ENCODE results near the gene NFIA. TPM values are rescaled to one million over a fixed set of nuclear protein-coding genes. Genes with fewer than 3 reads are reported as not detected.
A peak's percentile ranks its signal among the peaks of the same experiment; 100 is the strongest.

NFIA gene
- total RNA-seq, 1 donor from 2014 or later = 49.4 TPM

- H3K27ac Mint-ChIP-seq = no peak overlapping the region
- TF ChIP-seq CTCF (conservative IDR thresholded peaks at IDR 0.05) = no peak
- H3K4me1 Mint-ChIP-seq (ENCODE audit: unreplicated experiment) = peaks cover 20% of the 10 kb centered on the region
- H3K27me3 Mint-ChIP-seq = no peaks in the 10 kb centered on the region
- no peak overlapping the region for H3K4me3 Mint-ChIP-seq
- H3K36me3 Mint-ChIP-seq = peaks cover 3% of the 10 kb centered on the region
- DNase-seq (ENCODE audit: extremely low spot score, unreplicated experiment) = no peak
- H3K9me3 Mint-ChIP-seq = no peaks in the 10 kb centered on the region
Observed at GRCh38 chr1:61165402-61165801, 83.0 kb downstream of the NFIA start.

DNA sequence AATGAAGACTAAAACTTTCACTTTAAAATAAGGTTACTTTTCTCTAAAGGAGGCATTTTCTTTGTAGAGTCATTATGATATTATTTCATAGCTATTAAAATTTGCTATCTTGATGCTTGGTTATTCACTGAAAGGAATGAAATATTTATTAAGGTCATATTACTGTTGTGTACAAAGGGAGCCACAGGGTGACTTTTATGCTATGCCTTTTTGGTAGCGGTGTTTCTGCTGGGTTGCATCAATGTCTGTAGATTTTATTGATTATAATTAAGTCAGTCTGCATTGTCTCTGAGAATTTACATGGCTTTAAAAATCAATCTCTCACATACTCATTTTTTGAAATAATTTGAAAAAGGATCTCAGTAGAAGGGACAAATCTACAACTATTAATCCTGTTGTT is 84.9 kb downstream of the NFIA start:
- H3K4me3 Mint-ChIP-seq = no peak overlapping the region
- H3K27me3 Mint-ChIP-seq = no peaks in the 10 kb centered on the region
- no peaks in the 10 kb centered on the region for H3K9me3 Mint-ChIP-seq
- no peaks in the 10 kb centered on the region for H3K36me3 Mint-ChIP-seq
- no peak overlapping the region for H3K27ac Mint-ChIP-seq
- TF ChIP-seq CTCF (conservative IDR thresholded peaks at IDR 0.05) = no peak
- DNase-seq (ENCODE audit: extremely low spot score, unreplicated experiment) = no peak
- H3K4me1 Mint-ChIP-seq (ENCODE audit: unreplicated experiment) = peaks cover 37% of the 10 kb centered on the region

- H3K4me3 Mint-ChIP-seq = no peak overlapping the region
- no peak for TF ChIP-seq CTCF (conservative IDR thresholded peaks at IDR 0.05)
- H3K4me1 Mint-ChIP-seq (ENCODE audit: unreplicated experiment) = peaks cover 35% of the 10 kb centered on the region
- no peaks in the 10 kb centered on the region for H3K9me3 Mint-ChIP-seq
- no peaks in the 10 kb centered on the region for H3K36me3 Mint-ChIP-seq
- no peak for DNase-seq (ENCODE audit: extremely low spot score, unreplicated experiment)
- no peaks in the 10 kb centered on the region for H3K27me3 Mint-ChIP-seq
- no peak overlapping the region for H3K27ac Mint-ChIP-seq
Observed at GRCh38 chr1:61169045-61169444, 86.7 kb downstream of the NFIA start.

GRCh38 chr1:61169634-61170033 is 87.3 kb downstream of the NFIA start:
- no peak for TF ChIP-seq CTCF (conservative IDR thresholded peaks at IDR 0.05)
- Mint-ChIP-seq H3K4me1 (ENCODE audit: unreplicated experiment) (peaks cover 35% of the 10 kb centered on the region), H3K4me3 (no peak overlapping the region), H3K9me3 (no peaks in the 10 kb centered on the region), H3K27ac (no peak overlapping the region), H3K27me3 (no peaks in the 10 kb centered on the region), H3K36me3 (no peaks in the 10 kb centered on the region)
- no peak for DNase-seq (ENCODE audit: extremely low spot score, unreplicated experiment)

DNA sequence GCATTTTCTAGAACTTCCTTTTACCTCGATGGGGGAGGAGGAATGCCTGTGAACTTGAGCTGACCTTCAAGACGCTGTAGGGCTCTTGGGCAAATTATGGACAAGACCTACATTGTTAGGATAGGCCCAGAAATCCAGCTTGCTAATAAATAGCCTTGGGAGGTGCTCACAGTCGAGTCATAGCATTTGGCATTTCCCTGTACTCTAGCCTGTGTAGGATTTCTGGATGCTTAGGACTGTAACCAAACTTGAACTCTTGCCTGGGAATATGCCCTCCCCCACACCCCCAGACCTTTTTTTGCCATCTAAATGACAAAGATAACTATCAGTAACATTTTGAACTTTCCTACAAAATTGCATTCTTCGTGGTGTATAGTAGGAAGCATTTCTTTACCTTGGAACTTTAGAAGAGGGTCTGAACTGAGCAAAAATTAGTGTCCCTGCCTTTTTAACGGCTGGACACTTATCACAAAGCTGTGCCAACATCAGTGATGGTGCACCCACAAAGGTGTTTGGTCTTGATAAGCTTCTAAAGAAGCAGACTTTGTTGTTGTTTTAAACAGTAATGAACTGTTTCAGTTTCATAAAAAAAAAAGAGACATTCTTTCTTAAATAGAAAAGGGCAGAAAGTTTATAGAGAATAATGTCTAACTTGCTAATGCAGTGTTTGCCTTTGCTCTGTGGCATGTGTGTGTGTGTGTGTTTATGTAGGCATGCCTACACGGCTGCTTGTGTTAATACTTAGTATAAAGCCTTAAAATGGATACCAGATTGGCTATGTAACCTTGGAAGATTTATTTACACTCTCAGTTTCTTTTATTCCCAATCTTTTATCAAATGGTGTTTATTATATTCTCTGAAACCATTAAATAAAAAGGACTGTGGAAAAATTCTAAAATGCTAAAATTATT is 88.2 kb downstream of the NFIA start:
- no peak overlapping the region for H3K4me3 Mint-ChIP-seq
- no peaks in the 10 kb centered on the region for H3K27me3 Mint-ChIP-seq
- DNase-seq (ENCODE audit: extremely low spot score, unreplicated experiment) = no peak
- TF ChIP-seq CTCF (conservative IDR thresholded peaks at IDR 0.05) = no peak
- no peaks in the 10 kb centered on the region for H3K9me3 Mint-ChIP-seq
- H3K36me3 Mint-ChIP-seq = peaks cover 2% of the 10 kb centered on the region
- H3K27ac Mint-ChIP-seq = peak overlapping the region; percentile 2
- H3K4me1 Mint-ChIP-seq (ENCODE audit: unreplicated experiment) = peaks cover 37% of the 10 kb centered on the region

Measured in type B pancreatic cell (in vitro differentiated cells).